K562 (cell line): Measurements from ENCODE around the gene SSR4. TPM values are rescaled to one million over a fixed set of nuclear protein-coding genes. Genes with fewer than 3 reads are reported as not detected.

ENCODE experiments used
- ATAC-seq: fragments of 200-7000 bp; cut with Tn5 transposase; 3 replicates; pipeline ENCODE4 v1.9.1; 2020; ENCODE audit warnings: moderate library complexity
- BruUV-seq: library from RNA; stranded (reverse); fragments of 400-500 nt; replicated peaks from 2 replicates; lab custom pipeline; 2021; lab: Mats Ljungman, UMichigan
- CTCF ChIA-PET: fragments of 300-600 bp; formaldehyde crosslinking; extraction: SDS; loops from one replicate; lab custom pipeline; 2021; ENCODE audit warnings: low intra/inter-chr PET ratio; lab: Yijun Ruan, JAX
- POLR2A ChIA-PET: fragments of 300-600, 350-650 bp; sonication (Branson Sonifier 250); formaldehyde crosslinking; extraction: SDS; loops from one replicate; lab custom pipeline; 2021; ENCODE audit warnings: antibody characterized with exemption, inconsistent platforms; lab: Yijun Ruan, JAX
- DNase-seq, 4 experiments: peaks; one replicate each; pipeline versions ENCODE4 v3.0.0 to v3.0.0-alpha.2; 2011 to 2018; ENCODE audit warnings: low spot score in 3 of 4, mixed read lengths in 3 of 4; ENCODE audit errors: extremely low read depth in 1 of 4
- FAIRE-seq: peaks from 2 replicates; lab custom pipeline; 2011; peaks lifted over from hg19 to GRCh38; lab: Jason Lieb, UNC
- H2AFZ ChIP-seq: 2 replicates; pipeline ENCODE4 v1.6.0; 2011; ENCODE audit warnings: low read depth, low read length, control low read depth, inconsistent platforms
- H3K27ac ChIP-seq: fragments of 200-600 bp; 3 replicates; pipeline ENCODE4 v1.8.0; 2011; ENCODE audit warnings: low read depth, mild to moderate bottlenecking, control low read depth, inconsistent platforms, low read length, moderate library complexity, mixed read lengths; ENCODE audit errors: extremely low read depth
- H3K27me3 ChIP-seq, 2 experiments: fragments of 300-600 bp in 1 of 2; 2 replicates in 1 of 2; 3 replicates in 1 of 2; pipeline versions ENCODE4 v1.6.0 to v1.8.0; 2011; ENCODE audit warnings: inconsistent platforms in 2 of 2, low read length in 2 of 2, mild to moderate bottlenecking in 1 of 2, mixed read lengths in 1 of 2, moderate library complexity in 1 of 2; ENCODE audit not compliant: control insufficient read depth in 2 of 2, insufficient read depth in 2 of 2
- H3K36me3 ChIP-seq: fragments of 300-600 bp; 3 replicates; pipeline ENCODE4 v1.8.0; 2011; ENCODE audit warnings: mild to moderate bottlenecking, low read length, inconsistent platforms; ENCODE audit not compliant: control insufficient read depth, insufficient read depth
- H3K4me1 ChIP-seq, 2 experiments: fragments of 200-600 bp in 1 of 2; replicated peaks in 1 of 2; 2 replicates in 1 of 2; 3 replicates in 1 of 2; pipeline versions ENCODE4 v1.5.1 to v1.8.0; 2011; ENCODE audit warnings: inconsistent platforms in 2 of 2, low read length in 2 of 2, mild to moderate bottlenecking in 1 of 2, mixed read lengths in 1 of 2, moderate library complexity in 1 of 2; ENCODE audit not compliant: control insufficient read depth in 2 of 2, insufficient read depth in 2 of 2
- H3K4me2 ChIP-seq: 2 replicates; pipeline ENCODE4 v1.6.1; 2011; ENCODE audit warnings: low read length, control low read depth, inconsistent platforms, mixed read lengths; ENCODE audit not compliant: insufficient read depth
- H3K4me3 ChIP-seq: fragments of 200-600 bp; sonication (generic), shearing (Covaris generic); 2 replicates; pipeline ENCODE4 v1.5.1; 2016; ENCODE audit warnings: control low read depth, inconsistent platforms
- H3K79me2 ChIP-seq: fragments of 200-600 bp; 3 replicates; pipeline ENCODE4 v1.8.0; 2011; ENCODE audit warnings: low read length, inconsistent platforms; ENCODE audit not compliant: control insufficient read depth, insufficient read depth
- H3K9ac ChIP-seq, 2 experiments: 2 replicates each; pipeline versions ENCODE4 v1.6.0 to v1.6.1; 2011; ENCODE audit warnings: low read depth in 2 of 2, low read length in 2 of 2, control low read depth in 1 of 2, inconsistent platforms in 1 of 2, mild to moderate bottlenecking in 1 of 2, mixed read lengths in 1 of 2; ENCODE audit not compliant: insufficient read depth in 1 of 2
- H3K9me1 ChIP-seq: one replicate; pipeline ENCODE4 v1.6.0; 2011; ENCODE audit warnings: inconsistent platforms, mild to moderate bottlenecking, low read length, moderate library complexity; ENCODE audit not compliant: control insufficient read depth, insufficient read depth
- H3K9me3 ChIP-seq: replicated peaks from 2 replicates; pipeline ENCODE4 v1.5.1; 2011; ENCODE audit warnings: low read depth, low read length, inconsistent platforms; ENCODE audit not compliant: control insufficient read depth, insufficient read depth
- H4K20me1 ChIP-seq: replicated peaks from 2 replicates; pipeline ENCODE4 v1.6.1; 2011; ENCODE audit warnings: low read length, inconsistent platforms, mixed read lengths; ENCODE audit not compliant: control insufficient read depth, insufficient read depth
- CSDE1 ChIP-seq, 2 experiments: fragments of 450-650 bp; IDR thresholded peaks; 2 replicates each; pipeline ENCODE4 v1.6.1; 2016; ENCODE audit warnings: mild to moderate bottlenecking in 1 of 2
- ESRRB ChIP-seq: fragments of 250-450 bp; sonication (Bioruptor Pico); IDR thresholded peaks from 2 replicates; pipeline ENCODE4 v1.5.0; 2020; ENCODE audit warnings: mild to moderate bottlenecking, moderate library complexity, borderline replicate concordance
- HDAC8 ChIP-seq: fragments of 450-650 bp; IDR thresholded peaks from 2 replicates; pipeline ENCODE4 v1.6.1; 2016; ENCODE audit warnings: mild to moderate bottlenecking, missing genetic modification characterization, moderate library complexity, missing compliant biosample characterization
- HNRNPL ChIP-seq: fragments of 200-400 bp; formaldehyde crosslinking; IDR thresholded peaks from 2 replicates; pipeline ENCODE4 v1.6.1; 2017; ENCODE audit warnings: low read depth, mild to moderate bottlenecking, low read length
- NFIC ChIP-seq: fragments of 450-650 bp; IDR thresholded peaks from 2 replicates; pipeline ENCODE4 v1.6.1; 2017; ENCODE audit warnings: mild to moderate bottlenecking, inconsistent platforms
- POLR2G ChIP-seq: fragments of 200-400 bp; formaldehyde crosslinking; IDR thresholded peaks from 2 replicates; pipeline ENCODE4 v1.6.1; 2017; ENCODE audit warnings: low read depth, mild to moderate bottlenecking, antibody characterized with exemption, low read length, moderate library complexity
- RBFOX2 ChIP-seq: fragments of 200-400 bp; formaldehyde crosslinking; IDR thresholded peaks from 2 replicates; pipeline ENCODE4 v1.6.1; 2017; ENCODE audit warnings: low read depth, mild to moderate bottlenecking, low read length, moderate library complexity
- SRSF7 ChIP-seq: fragments of 200-400 bp; formaldehyde crosslinking; optimal IDR thresholded peaks from 2 replicates; pipeline ENCODE3; 2017; ENCODE audit warnings: mild to moderate bottlenecking, low read depth, low read length
- ZNF143 ChIP-seq: sonication (generic); formaldehyde crosslinking; IDR thresholded peaks from 2 replicates; pipeline ENCODE4 v1.9.0; 2022; ENCODE audit warnings: mild to moderate bottlenecking, missing genetic modification reagents
- ZNF23 ChIP-seq: fragments of 250-450 bp; sonication (Bioruptor Pico); IDR thresholded peaks from 2 replicates; pipeline ENCODE4 v1.4.0; 2020; ENCODE audit warnings: mild to moderate bottlenecking
- ZNF263 ChIP-seq: sonication (generic); formaldehyde crosslinking; IDR thresholded peaks from 2 replicates; pipeline ENCODE4 v1.8.0; 2022; ENCODE audit warnings: mild to moderate bottlenecking, missing genetic modification reagents, borderline replicate concordance
- ZNF324 ChIP-seq: fragments of 250-450 bp; sonication (Bioruptor Pico); IDR thresholded peaks from 2 replicates; pipeline ENCODE4 v1.4.0; 2020; ENCODE audit warnings: mild to moderate bottlenecking
- WGBS: fragments of 100-300 bp; shearing (Covaris generic); methylation state at CpG from one replicate; pipeline ENCODE4 v1.1.6; 2016; ENCODE audit warnings: low coverage, mixed read lengths; ENCODE audit not compliant: insufficient coverage; ENCODE audit errors: missing lambda C conversion rate; 5-methylcytosine and 5-hydroxymethylcytosine counted together
- in situ Hi-C: fragments of 300-500 bp; cut with MboI; formaldehyde crosslinking; loops from 4 replicates; pipeline ENCODE4 v1.15.0; 2018; ENCODE audit warnings: inconsistent platforms, mixed read lengths
- intact Hi-C: fragments of 100-400 bp; cut with micrococcal nuclease; formaldehyde crosslinking; loops from 2 replicates; pipeline ENCODE4 v1.14.2; 2022
- polyA plus RNA-seq, 8 experiments: library from polyadenylated mRNA; depleted of rRNA in 4 of 8; stranded (reverse) in 5 of 8; unstranded in 3 of 8; fragments of >200 nt; fragmentation: Nextera tagmentation in 2 of 8; fragmentation: Illumina TruSeq in 1 of 8; extraction: Ambion mirVana in 2 of 8; extraction: Trizol in 1 of 8; gene quantifications; 2 replicates each; pipeline versions ENCODE4 v1.2.1 to v1.2.3, GENCODE V29; 2011 to 2014; ENCODE audit warnings: inconsistent platforms in 1 of 8, missing spikeins in 1 of 8
- total RNA-seq, 7 experiments: library from RNA; depleted of rRNA in 6 of 7; stranded (reverse); fragments of >200 nt in 6 of 7; fragmentation: Illumina TruSeq in 2 of 7; extraction: Trizol in 2 of 7; gene quantifications; 2 replicates each; pipeline versions ENCODE4 v1.2.1 to v1.2.3, GENCODE V29; 2011 to 2021; ENCODE audit warnings: low replicate concordance in 1 of 7
- TF ChIP-seq, protein P1 (sequence below): sonication (generic); formaldehyde crosslinking; IDR thresholded peaks from 2 replicates; pipeline ENCODE4 v1.8.1; 2023; ENCODE audit warnings: mild to moderate bottlenecking, missing genetic modification reagents
- TF ChIP-seq, protein P2 (sequence below): sonication (generic); formaldehyde crosslinking; IDR thresholded peaks from 2 replicates; pipeline ENCODE4 v1.8.0; 2022; ENCODE audit warnings: mild to moderate bottlenecking, missing genetic modification reagents, borderline replicate concordance

The SSR4 gene
- total and polyA plus RNA-seq, 9 of the 15 experiments (the other 6 are each of a cell fraction or from before 2014, with no cell fraction given) = 146 to 492 (median 272) TPM

DNA sequence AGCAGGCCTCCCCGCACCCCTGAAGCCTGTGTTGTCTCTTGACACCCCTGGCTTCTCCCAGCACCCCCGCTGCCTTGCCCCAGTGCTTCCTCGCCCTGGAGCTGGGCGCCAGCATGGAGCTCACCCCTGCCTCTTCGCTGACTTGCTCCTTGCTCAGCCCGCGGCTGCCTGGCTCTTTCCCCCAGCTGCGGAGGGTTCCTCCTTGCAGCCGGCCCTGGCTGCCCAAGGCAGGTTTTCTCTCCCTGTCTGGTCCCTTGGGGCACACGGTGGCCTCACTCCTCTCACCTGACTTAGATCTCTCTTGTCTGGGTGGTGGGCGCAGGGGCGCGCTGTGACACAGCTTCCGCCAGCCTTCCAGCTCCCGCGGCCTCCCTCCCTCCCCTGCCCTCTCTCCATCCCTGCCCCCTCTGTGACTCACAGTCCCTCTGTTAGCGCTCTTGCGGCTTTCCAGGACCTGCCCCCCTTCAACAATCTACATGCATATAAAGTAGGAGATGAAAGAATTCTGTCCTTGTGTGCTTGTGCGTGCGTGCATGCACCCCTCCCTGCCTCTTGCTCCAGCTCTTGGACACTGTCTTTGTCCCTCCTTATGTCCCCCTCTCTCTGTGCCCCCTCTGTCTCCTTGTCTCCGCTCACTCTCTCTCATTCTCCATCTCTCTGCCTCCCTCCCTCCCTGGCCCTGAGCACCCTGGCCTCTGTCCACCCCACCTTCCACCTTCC, 28.2 kb upstream of the SSR4 start (continued):
- TF ChIP-seq HDAC8 (tag) (no peak), ZNF324 (CRISPR knock-in tag) (no peak), CSDE1 (IDR thresholded peaks at IDR 0.05) (no peak), ESRRB (no peak)
- TF ChIP-seq, all 486 proteins: peak for 53

DNA sequence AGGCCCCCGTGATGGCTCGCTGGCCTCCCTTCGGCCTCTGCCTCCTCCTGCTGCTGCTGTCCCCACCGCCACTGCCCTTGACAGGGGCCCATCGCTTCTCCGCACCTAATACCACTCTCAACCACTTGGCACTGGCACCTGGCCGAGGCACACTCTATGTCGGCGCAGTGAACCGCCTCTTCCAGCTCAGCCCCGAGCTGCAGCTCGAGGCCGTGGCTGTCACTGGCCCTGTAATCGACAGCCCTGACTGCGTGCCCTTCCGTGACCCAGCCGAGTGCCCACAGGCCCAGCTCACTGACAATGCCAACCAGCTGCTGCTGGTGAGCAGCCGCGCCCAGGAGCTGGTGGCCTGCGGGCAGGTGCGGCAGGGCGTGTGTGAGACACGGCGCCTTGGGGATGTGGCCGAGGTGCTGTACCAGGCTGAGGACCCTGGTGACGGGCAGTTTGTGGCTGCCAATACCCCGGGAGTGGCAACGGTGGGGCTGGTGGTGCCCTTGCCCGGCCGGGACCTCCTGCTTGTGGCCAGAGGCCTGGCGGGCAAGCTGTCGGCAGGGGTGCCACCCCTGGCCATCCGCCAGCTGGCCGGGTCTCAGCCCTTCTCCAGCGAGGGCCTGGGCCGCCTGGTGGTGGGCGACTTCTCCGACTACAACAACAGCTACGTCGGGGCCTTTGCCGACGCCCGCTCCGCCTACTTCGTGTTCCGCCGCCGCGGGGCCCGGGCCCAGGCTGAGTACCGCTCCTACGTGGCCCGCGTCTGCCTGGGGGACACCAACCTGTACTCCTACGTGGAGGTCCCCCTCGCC, 27.4 kb upstream of the SSR4 start:
- ATAC-seq = no peak
- POLR2A ChIA-PET = no interaction called here
- TF ChIP-seq RBFOX2 = 0 out of 2 replicates have a peak, but pooled peaks have one; percentile 5
- no peak for TF ChIP-seq ZNF143 (CRISPR knock-in tag)
- TF ChIP-seq HNRNPL = peak; percentile 49
- peak; percentile 20; the same call in 1 of the 2 replicates for TF ChIP-seq NFIC
- no peak for TF ChIP-seq SRSF7
- TF ChIP-seq POLR2G = peak; percentile 37
- no peak for TF ChIP-seq ZNF23 (CRISPR knock-in tag)
- TF ChIP-seq, protein P1, sequence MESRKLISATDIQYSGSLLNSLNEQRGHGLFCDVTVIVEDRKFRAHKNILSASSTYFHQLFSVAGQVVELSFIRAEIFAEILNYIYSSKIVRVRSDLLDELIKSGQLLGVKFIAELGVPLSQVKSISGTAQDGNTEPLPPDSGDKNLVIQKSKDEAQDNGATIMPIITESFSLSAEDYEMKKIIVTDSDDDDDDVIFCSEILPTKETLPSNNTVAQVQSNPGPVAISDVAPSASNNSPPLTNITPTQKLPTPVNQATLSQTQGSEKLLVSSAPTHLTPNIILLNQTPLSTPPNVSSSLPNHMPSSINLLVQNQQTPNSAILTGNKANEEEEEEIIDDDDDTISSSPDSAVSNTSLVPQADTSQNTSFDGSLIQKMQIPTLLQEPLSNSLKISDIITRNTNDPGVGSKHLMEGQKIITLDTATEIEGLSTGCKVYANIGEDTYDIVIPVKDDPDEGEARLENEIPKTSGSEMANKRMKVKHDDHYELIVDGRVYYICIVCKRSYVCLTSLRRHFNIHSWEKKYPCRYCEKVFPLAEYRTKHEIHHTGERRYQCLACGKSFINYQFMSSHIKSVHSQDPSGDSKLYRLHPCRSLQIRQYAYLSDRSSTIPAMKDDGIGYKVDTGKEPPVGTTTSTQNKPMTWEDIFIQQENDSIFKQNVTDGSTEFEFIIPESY (CRISPR knock-in tag) = peak; percentile 52; the same call in 1 of the 2 replicates
- TF ChIP-seq, protein P2, sequence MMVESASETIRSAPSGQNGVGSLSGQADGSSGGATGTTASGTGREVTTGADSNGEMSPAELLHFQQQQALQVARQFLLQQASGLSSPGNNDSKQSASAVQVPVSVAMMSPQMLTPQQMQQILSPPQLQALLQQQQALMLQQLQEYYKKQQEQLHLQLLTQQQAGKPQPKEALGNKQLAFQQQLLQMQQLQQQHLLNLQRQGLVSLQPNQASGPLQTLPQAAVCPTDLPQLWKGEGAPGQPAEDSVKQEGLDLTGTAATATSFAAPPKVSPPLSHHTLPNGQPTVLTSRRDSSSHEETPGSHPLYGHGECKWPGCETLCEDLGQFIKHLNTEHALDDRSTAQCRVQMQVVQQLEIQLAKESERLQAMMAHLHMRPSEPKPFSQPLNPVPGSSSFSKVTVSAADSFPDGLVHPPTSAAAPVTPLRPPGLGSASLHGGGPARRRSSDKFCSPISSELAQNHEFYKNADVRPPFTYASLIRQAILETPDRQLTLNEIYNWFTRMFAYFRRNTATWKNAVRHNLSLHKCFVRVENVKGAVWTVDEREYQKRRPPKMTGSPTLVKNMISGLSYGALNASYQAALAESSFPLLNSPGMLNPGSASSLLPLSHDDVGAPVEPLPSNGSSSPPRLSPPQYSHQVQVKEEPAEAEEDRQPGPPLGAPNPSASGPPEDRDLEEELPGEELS (CRISPR knock-in tag) = no peak
- TF ChIP-seq ZNF263 = no peak

More for the DNA sequence above, 27.4 kb upstream of the SSR4 start:
- H3K79me2 ChIP-seq = peaks cover 14% of the 10 kb centered on the region
- H3K4me2 ChIP-seq = peak overlapping the region; percentile 87; the same call in 1 of the 2 replicates
- peaks cover 15 to 91% of the 10 kb centered on the region in 2 experiments for H3K4me1 ChIP-seq
- H4K20me1 ChIP-seq = no peaks in the 10 kb centered on the region
- CTCF ChIA-PET = no interaction called here
- no TSS peak for BruUV-seq
- H3K9ac ChIP-seq = peak overlapping the region; percentile 92 to 96
- no peaks in the 10 kb centered on the region for H3K9me3 ChIP-seq
- DNase-seq (peak in 1 of 4 experiments; percentile 2), FAIRE-seq (no peak)
- H3K27me3 ChIP-seq = no peaks in the 10 kb centered on the region
- WGBS = 90% methylated on average over 9 of the region's 56 CpGs
- intact Hi-C loops = loop anchor here (5.0 kb wide), 1 partner anchor 160 kb away; the partner anchor contains the start of gene ARHGAP4
- in situ Hi-C loops = no loop called here
- H3K27ac ChIP-seq = peak overlapping the region; percentile 99
- H3K9me1 ChIP-seq = no peaks in the 10 kb centered on the region
- no peaks in the 10 kb centered on the region for H3K36me3 ChIP-seq
- H2AFZ ChIP-seq = peak overlapping the region; percentile 86; the same call in 1 of the 2 replicates
- no peak overlapping the region for H3K4me3 ChIP-seq
